Progenitor cell of endocrine pancreas (in vitro differentiated cells): Measurements from ENCODE around the gene RXRA. TPM values are rescaled to one million over a fixed set of nuclear protein-coding genes. Genes with fewer than 3 reads are reported as not detected.

ENCODE experiments used
- DNase-seq: peaks from one replicate; pipeline ENCODE4 v3.0.0; 2021; ENCODE audit warnings: low spot score; ENCODE audit not compliant: unreplicated experiment
- H3K27ac Mint-ChIP-seq: 2 replicates; pipeline ENCODE4 v1.8.0; 2021; ENCODE audit warnings: mild to moderate bottlenecking, moderate library complexity, mixed read lengths
- H3K27me3 Mint-ChIP-seq: 2 replicates; pipeline ENCODE4 v1.8.0; 2021; ENCODE audit warnings: mixed read lengths
- H3K36me3 Mint-ChIP-seq: 2 replicates; pipeline ENCODE4 v1.8.0; 2022; ENCODE audit warnings: mixed read lengths; ENCODE audit not compliant: insufficient read depth
- H3K4me1 Mint-ChIP-seq: 2 replicates; pipeline ENCODE4 v1.8.0; 2021; ENCODE audit warnings: low read depth, mixed read lengths
- H3K4me3 Mint-ChIP-seq: 2 replicates; pipeline ENCODE4 v1.8.0; 2021; ENCODE audit warnings: low read depth, mild to moderate bottlenecking, moderate library complexity, mixed read lengths
- H3K9me3 Mint-ChIP-seq: 2 replicates; pipeline ENCODE4 v1.8.0; 2021; ENCODE audit warnings: low read depth, mixed read lengths
- CTCF ChIP-seq: fragments of 200-600 bp; sonication (generic); IDR thresholded peaks from one replicate; pipeline ENCODE4 v1.5.0; 2021; ENCODE audit warnings: antibody characterized with exemption, mild to moderate bottlenecking; ENCODE audit not compliant: unreplicated experiment
- total RNA-seq: library from RNA; stranded (reverse); gene quantifications from 2 replicates; pipeline ENCODE4 v1.2.1, GENCODE V29; 2021

Gene RXRA
- total RNA-seq, 1 donor from 2014 or later: 64.8 TPM

- H3K27me3 Mint-ChIP-seq: no peaks in the 10 kb centered on the region
- no peak for DNase-seq
- no peak for TF ChIP-seq CTCF
- no peaks in the 10 kb centered on the region for H3K36me3 Mint-ChIP-seq
- H3K9me3 Mint-ChIP-seq: no peaks in the 10 kb centered on the region
- H3K4me1 Mint-ChIP-seq: no peaks in the 10 kb centered on the region
- H3K27ac Mint-ChIP-seq: no peak overlapping the region
- no peak overlapping the region for H3K4me3 Mint-ChIP-seq
These were observed 98.6 kb downstream of the RXRA start for GRCh38 chr9:134424818-134425217.

GRCh38 chr9:134425401-134425800, 99.1 kb downstream of the RXRA start:
- H3K27ac Mint-ChIP-seq: no peak overlapping the region
- H3K4me1 Mint-ChIP-seq: no peaks in the 10 kb centered on the region

GRCh38 chr9:134425812-134426211, 99.6 kb downstream of the RXRA start:
- no peak overlapping the region for H3K4me3 Mint-ChIP-seq
- no peak for TF ChIP-seq CTCF
- DNase-seq: no peak
- H3K27ac Mint-ChIP-seq: no peak overlapping the region
- H3K9me3 Mint-ChIP-seq: no peaks in the 10 kb centered on the region
- H3K27me3 Mint-ChIP-seq: no peaks in the 10 kb centered on the region
- no peaks in the 10 kb centered on the region for H3K4me1 Mint-ChIP-seq
- no peaks in the 10 kb centered on the region for H3K36me3 Mint-ChIP-seq

More at GRCh38 chr9:134425401-134425800, 99.1 kb downstream of the RXRA start:
- H3K4me3 Mint-ChIP-seq: no peak overlapping the region
- TF ChIP-seq CTCF: no peak
- no peak for DNase-seq
- H3K27me3 Mint-ChIP-seq: no peaks in the 10 kb centered on the region
- H3K9me3 Mint-ChIP-seq: no peaks in the 10 kb centered on the region
- no peaks in the 10 kb centered on the region for H3K36me3 Mint-ChIP-seq

- no peaks in the 10 kb centered on the region for H3K36me3 Mint-ChIP-seq
- H3K4me1 Mint-ChIP-seq: no peaks in the 10 kb centered on the region
- DNase-seq: no peak
- no peaks in the 10 kb centered on the region for H3K9me3 Mint-ChIP-seq
- no peak overlapping the region for H3K27ac Mint-ChIP-seq
- no peak overlapping the region for H3K4me3 Mint-ChIP-seq
- TF ChIP-seq CTCF: no peak
- no peaks in the 10 kb centered on the region for H3K27me3 Mint-ChIP-seq
These were observed 100.2 kb downstream of the RXRA start for GRCh38 chr9:134426436-134426835.

GRCh38 chr9:134427153-134427782, 101.0 kb downstream of the RXRA start:
- TF ChIP-seq CTCF: no peak
- DNase-seq: no peak
- H3K36me3 Mint-ChIP-seq: no peaks in the 10 kb centered on the region
- H3K4me3 Mint-ChIP-seq: no peak overlapping the region
- no peaks in the 10 kb centered on the region for H3K27me3 Mint-ChIP-seq
- no peak overlapping the region for H3K27ac Mint-ChIP-seq
- H3K4me1 Mint-ChIP-seq: no peaks in the 10 kb centered on the region
- no peaks in the 10 kb centered on the region for H3K9me3 Mint-ChIP-seq
